Activated CD4-positive, alpha-beta T cell treated with anti-CD3 and anti-CD28 coated beads, Interleukin-2, amount 10 ng/mL, durations not matched to agents 7 days and 5 days (primary cell): Measurements from ENCODE around the gene CACNA2D4. TPM values are rescaled to one million over a fixed set of nuclear protein-coding genes. Genes with fewer than 3 reads are reported as not detected.

Experiments
- CTCF ChIA-PET: fragments of 350-600 bp; sonication (Branson Sonifier 250); formaldehyde crosslinking; loops from one replicate; lab custom pipeline; 2021; ENCODE audit warnings: antibody characterized with exemption; lab: Charles Lee
- POLR2A ChIA-PET: fragments of 350-600 bp; sonication (Branson Sonifier 250); formaldehyde crosslinking; loops from one replicate; lab custom pipeline; 2021; ENCODE audit warnings: antibody characterized with exemption; lab: Charles Lee
- DNase-seq: peaks from one replicate; pipeline ENCODE4 v3.0.0-alpha.2; 2020
- H3K27ac Mint-ChIP-seq: one replicate; pipeline ENCODE4 v1.8.0; 2021; ENCODE audit warnings: mild to moderate bottlenecking, moderate library complexity, mixed read lengths
- H3K27me3 Mint-ChIP-seq: one replicate; pipeline ENCODE4 v1.8.0; 2021; ENCODE audit warnings: mixed read lengths
- H3K36me3 Mint-ChIP-seq: one replicate; pipeline ENCODE4 v1.8.0; 2021; ENCODE audit warnings: low read depth, mixed read lengths
- H3K4me1 Mint-ChIP-seq: one replicate; pipeline ENCODE4 v1.8.0; 2021; ENCODE audit warnings: mixed read lengths
- H3K4me3 Mint-ChIP-seq: one replicate; pipeline ENCODE4 v1.8.0; 2021; ENCODE audit warnings: mild to moderate bottlenecking, moderate library complexity, mixed read lengths
- H3K9me3 Mint-ChIP-seq: one replicate; pipeline ENCODE4 v1.8.0; 2021; ENCODE audit warnings: mixed read lengths
- total RNA-seq, 2 experiments: library from RNA; stranded (reverse); gene quantifications; one replicate each; pipeline ENCODE4 v1.2.3, GENCODE V29; 2021

The CACNA2D4 gene
- total RNA-seq, 2 experiments from 2014 or later = 12.9 to 16.4 TPM

DNA sequence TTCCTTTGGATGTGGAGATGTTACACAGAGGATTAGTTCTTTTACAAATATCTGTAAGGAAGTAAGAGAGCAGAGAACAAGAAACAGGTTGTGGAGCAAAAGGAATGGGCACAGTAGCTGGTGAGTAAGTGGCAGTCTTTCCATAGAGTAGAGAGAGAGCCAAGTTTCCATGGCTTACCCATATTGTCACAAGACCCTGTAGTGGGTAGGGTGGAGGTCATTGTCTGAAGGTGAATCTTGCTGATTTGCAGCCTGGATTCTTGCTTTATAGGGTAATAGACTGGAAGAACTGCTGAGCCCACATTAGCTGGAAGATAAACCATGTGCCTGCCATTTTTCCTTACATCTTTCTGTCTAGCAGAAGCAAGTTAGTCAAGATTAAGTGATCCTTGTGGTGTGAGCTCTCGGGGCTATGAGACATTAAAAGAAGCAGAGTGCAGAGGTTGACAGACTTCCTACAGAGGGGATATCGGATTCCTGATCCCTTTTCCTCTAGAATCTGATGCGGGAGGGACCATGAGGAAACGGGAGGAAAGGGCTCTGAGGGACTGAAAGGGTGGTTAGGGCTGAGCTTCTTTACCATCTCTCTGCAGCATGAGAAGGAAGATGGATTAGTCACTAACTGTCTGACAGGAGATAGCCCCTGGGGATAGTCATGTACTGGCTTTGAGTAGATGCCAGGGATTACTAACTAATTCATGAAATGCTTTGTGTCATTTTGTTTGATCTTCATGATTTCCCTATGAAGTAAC lies 142.1 kb downstream of the CACNA2D4 start:
- peaks cover 44% of the 10 kb centered on the region for H3K36me3 Mint-ChIP-seq
- H3K27ac Mint-ChIP-seq = no peak overlapping the region
- POLR2A ChIA-PET = no interaction called here
- no peak for DNase-seq
- H3K4me3 Mint-ChIP-seq = no peak overlapping the region
- H3K4me1 Mint-ChIP-seq = peaks cover 8% of the 10 kb centered on the region
- CTCF ChIA-PET = interaction anchor here (0.6 to 0.9 kb wide), 3 partner anchors 15 to 25 kb away, joined by 3 read pairs; no protein-coding TSS in a partner anchor
- no peaks in the 10 kb centered on the region for H3K27me3 Mint-ChIP-seq
- H3K9me3 Mint-ChIP-seq = no peaks in the 10 kb centered on the region

DNA sequence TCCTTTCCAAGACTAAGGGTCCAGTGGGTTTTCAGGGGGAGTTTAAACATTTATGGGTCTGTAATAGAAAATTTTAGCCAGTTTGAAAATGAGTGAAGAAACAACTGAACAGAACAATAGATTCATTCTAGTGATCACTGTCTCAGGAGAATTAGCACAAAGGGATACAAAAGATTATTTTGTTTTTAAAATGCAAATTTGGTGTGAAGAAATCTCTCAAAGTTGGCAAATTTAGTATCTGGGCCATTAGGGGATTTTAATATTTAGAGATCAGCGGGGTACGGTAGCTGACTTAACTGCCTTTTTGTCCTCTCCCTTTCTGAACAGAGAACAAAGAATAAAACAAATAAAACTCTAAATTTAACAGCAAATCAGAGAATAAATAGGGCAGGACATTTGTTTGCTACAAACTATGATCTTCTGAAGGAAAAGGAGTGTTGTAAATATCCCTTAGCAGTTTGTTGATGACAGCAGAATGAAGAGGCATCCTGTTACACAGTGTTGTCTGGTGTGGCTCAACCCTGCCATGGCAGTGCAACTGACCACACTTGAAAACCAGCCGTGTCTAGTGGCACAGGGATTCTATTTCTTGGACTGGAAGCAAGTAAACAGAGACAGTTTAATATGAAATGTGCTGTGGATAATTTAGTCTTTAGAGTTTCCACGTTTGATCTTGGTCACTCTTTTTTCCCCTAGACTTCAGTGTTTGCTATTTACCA lies 144.4 kb downstream of the CACNA2D4 start:
- H3K36me3 Mint-ChIP-seq = peaks cover 41% of the 10 kb centered on the region
- ChIA-PET POLR2A (no interaction called here), CTCF (no interaction called here)
- H3K4me1 Mint-ChIP-seq = peaks cover 4% of the 10 kb centered on the region
- H3K27ac Mint-ChIP-seq = no peak overlapping the region
- H3K4me3 Mint-ChIP-seq = no peak overlapping the region
- H3K27me3 Mint-ChIP-seq = no peaks in the 10 kb centered on the region
- no peaks in the 10 kb centered on the region for H3K9me3 Mint-ChIP-seq
- no peak for DNase-seq

DNA sequence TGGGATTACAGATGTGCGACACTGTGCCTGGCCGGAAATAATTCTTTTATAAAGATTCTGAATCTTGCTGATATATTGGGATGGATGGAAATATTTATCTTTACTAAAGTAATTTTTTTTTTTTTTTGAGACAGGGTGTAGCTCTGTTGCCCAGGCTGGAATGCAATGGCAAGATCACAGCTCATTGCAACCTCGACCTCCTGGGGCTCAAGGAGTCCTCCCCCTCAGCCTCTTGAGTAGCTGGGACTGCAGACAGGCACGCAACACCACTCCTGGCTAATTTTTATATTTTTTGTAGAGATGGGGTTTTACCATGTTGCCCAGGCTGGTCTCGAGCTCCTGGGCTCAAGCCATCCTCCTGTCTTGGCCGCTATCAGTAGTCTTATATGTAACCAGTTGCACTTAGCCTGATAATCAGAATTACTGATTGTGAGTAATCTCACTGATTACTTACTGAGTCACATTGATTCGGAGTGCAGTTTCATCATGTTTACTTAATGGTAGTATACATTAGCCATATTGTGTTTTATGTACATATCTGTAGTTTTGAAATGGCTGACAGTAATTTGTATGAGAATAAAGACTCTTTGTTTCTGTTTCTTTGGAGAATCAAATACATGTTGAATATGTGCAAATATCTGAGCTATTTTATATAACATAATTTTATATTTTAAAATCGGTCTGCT lies 148.5 kb downstream of the CACNA2D4 start:
- H3K27me3 Mint-ChIP-seq = no peaks in the 10 kb centered on the region
- ChIA-PET CTCF (no interaction called here), POLR2A (no interaction called here)
- H3K36me3 Mint-ChIP-seq = peaks cover 26% of the 10 kb centered on the region
- DNase-seq = no peak
- no peaks in the 10 kb centered on the region for H3K4me1 Mint-ChIP-seq
- H3K9me3 Mint-ChIP-seq = no peaks in the 10 kb centered on the region
- H3K27ac Mint-ChIP-seq = no peak overlapping the region
- H3K4me3 Mint-ChIP-seq = no peak overlapping the region

DNA sequence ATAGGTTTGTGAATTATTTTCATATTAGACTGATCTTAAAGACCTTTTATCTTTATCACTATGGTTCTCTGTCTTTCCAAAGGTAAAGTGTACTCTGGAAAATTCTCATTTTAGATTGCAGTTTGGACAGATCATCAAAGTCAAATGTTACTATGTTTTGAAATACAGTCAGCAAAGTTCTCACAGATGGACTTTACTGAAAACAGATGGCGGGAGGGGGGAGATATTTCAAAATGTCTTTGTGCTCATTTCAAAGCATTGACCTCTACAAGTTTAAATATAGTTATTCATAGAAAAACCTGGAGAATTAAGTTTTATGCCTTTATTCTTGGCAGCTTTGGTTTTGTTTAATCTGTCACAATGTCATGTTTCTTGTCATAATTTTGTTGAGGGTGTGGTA lies 149.8 kb downstream of the CACNA2D4 start:
- Mint-ChIP-seq H3K4me1 (no peaks in the 10 kb centered on the region), H3K27ac (no peak overlapping the region), H3K27me3 (no peaks in the 10 kb centered on the region), H3K4me3 (no peak overlapping the region), H3K9me3 (no peaks in the 10 kb centered on the region), H3K36me3 (peaks cover 20% of the 10 kb centered on the region)
- ChIA-PET CTCF (interaction anchor here (1.3 kb wide), 1 partner anchor 23 kb away, joined by 4 read pairs; no protein-coding TSS in a partner anchor), POLR2A (no interaction called here)
- DNase-seq = no peak

GRCh38 chr12:1767407-1768090 lies 150.9 kb downstream of the CACNA2D4 start:
- ChIA-PET POLR2A (no interaction called here), CTCF (interaction anchor here (0.6 to 1.3 kb wide), 2 partner anchors 24 to 25 kb away, joined by 4 to 8 read pairs; no protein-coding TSS in a partner anchor)
- Mint-ChIP-seq H3K9me3 (no peaks in the 10 kb centered on the region), H3K27me3 (no peaks in the 10 kb centered on the region), H3K4me3 (no peak overlapping the region), H3K27ac (no peak overlapping the region), H3K4me1 (no peaks in the 10 kb centered on the region), H3K36me3 (peaks cover 12% of the 10 kb centered on the region)
- no peak for DNase-seq

DNA sequence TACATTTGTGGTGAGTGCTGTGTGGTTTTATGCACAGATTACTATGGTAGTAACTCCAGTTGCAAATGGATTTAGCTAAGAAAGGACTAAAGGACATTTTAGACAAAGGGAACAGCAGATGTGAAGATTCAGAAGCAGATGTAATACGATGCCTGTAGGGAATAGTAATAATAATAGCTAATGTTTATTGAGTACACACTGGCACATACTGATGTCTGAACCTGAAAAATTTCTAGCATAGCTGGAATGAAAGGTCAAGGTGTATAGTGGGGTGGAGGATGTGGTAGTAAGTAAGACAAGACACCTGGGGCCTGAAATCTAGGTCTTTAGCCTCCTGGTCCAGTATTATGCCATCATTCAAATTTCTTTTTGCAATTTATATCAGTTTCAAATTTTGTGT lies 152.3 kb downstream of the CACNA2D4 start:
- no peak for DNase-seq
- no peaks in the 10 kb centered on the region for H3K4me1 Mint-ChIP-seq
- H3K27ac Mint-ChIP-seq = no peak overlapping the region
- ChIA-PET POLR2A (no interaction called here), CTCF (no interaction called here)
- H3K27me3 Mint-ChIP-seq = no peaks in the 10 kb centered on the region
- H3K4me3 Mint-ChIP-seq = no peak overlapping the region
- no peaks in the 10 kb centered on the region for H3K9me3 Mint-ChIP-seq
- H3K36me3 Mint-ChIP-seq = peaks cover 10% of the 10 kb centered on the region

GRCh38 chr12:1763153-1763552 lies 155.3 kb downstream of the CACNA2D4 start:
- no peaks in the 10 kb centered on the region for H3K27me3 Mint-ChIP-seq
- H3K4me1 Mint-ChIP-seq = no peaks in the 10 kb centered on the region
- H3K36me3 Mint-ChIP-seq = peaks cover 19% of the 10 kb centered on the region
- DNase-seq = no peak
- no peak overlapping the region for H3K27ac Mint-ChIP-seq
- POLR2A ChIA-PET = no interaction called here
- CTCF ChIA-PET = no interaction called here
- no peak overlapping the region for H3K4me3 Mint-ChIP-seq
- H3K9me3 Mint-ChIP-seq = no peaks in the 10 kb centered on the region

- H3K4me1 Mint-ChIP-seq = no peaks in the 10 kb centered on the region
- peaks cover 28% of the 10 kb centered on the region for H3K36me3 Mint-ChIP-seq
- H3K27ac Mint-ChIP-seq = no peak overlapping the region
- POLR2A ChIA-PET = no interaction called here
- H3K27me3 Mint-ChIP-seq = no peaks in the 10 kb centered on the region
- H3K4me3 Mint-ChIP-seq = no peak overlapping the region
- H3K9me3 Mint-ChIP-seq = no peaks in the 10 kb centered on the region
- CTCF ChIA-PET = interaction anchor here (1.2 kb wide), 1 partner anchor 29 kb away, joined by 6 read pairs; no protein-coding TSS in a partner anchor
- DNase-seq = no peak
Observed at GRCh38 chr12:1761857-1762256, 156.6 kb downstream of the CACNA2D4 start.

GRCh38 chr12:1760566-1761382 lies 157.7 kb downstream of the CACNA2D4 start:
- Mint-ChIP-seq H3K36me3 (peaks cover 34% of the 10 kb centered on the region), H3K27ac (no peak overlapping the region), H3K4me1 (peaks cover 3% of the 10 kb centered on the region), H3K9me3 (no peaks in the 10 kb centered on the region), H3K4me3 (no peak overlapping the region), H3K27me3 (no peaks in the 10 kb centered on the region)
- POLR2A ChIA-PET = no interaction called here
- DNase-seq = no peak
- CTCF ChIA-PET = interaction anchor here (0.6 to 1.2 kb wide), 2 partner anchors 30 to 766 kb away, joined by 3 to 6 read pairs; no protein-coding TSS in a partner anchor

DNA sequence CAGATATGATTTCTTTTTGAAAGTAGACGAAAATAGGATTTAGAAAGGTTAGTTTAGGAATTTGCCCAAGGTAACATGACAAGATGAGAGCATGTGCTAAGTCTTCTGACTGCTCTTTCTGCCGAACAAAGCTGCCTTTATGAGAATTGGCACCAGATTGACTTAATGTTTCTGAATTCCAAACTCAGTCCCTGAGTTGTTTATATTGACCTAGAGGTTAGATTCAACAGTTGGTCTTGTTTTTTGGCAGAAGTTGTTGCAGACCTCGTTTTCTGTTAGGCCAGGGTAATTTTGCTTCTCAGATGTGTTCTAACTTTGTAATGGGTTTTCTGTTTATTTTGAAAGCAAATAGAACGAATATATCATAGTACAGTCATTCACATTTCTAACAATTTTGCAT lies 159.6 kb downstream of the CACNA2D4 start:
- ChIA-PET POLR2A (no interaction called here), CTCF (no interaction called here)
- H3K4me3 Mint-ChIP-seq = no peak overlapping the region
- no peak overlapping the region for H3K27ac Mint-ChIP-seq
- peaks cover 42% of the 10 kb centered on the region for H3K36me3 Mint-ChIP-seq
- peaks cover 3% of the 10 kb centered on the region for H3K4me1 Mint-ChIP-seq
- H3K9me3 Mint-ChIP-seq = no peaks in the 10 kb centered on the region
- no peaks in the 10 kb centered on the region for H3K27me3 Mint-ChIP-seq
- no peak for DNase-seq

GRCh38 chr12:1758376-1758775 lies 160.1 kb downstream of the CACNA2D4 start:
- Mint-ChIP-seq H3K4me1 (peaks cover 3% of the 10 kb centered on the region), H3K9me3 (no peaks in the 10 kb centered on the region), H3K27ac (no peak overlapping the region), H3K36me3 (peaks cover 42% of the 10 kb centered on the region), H3K27me3 (no peaks in the 10 kb centered on the region), H3K4me3 (no peak overlapping the region)
- ChIA-PET CTCF (interaction anchor here (1.0 kb wide), 1 partner anchor 182 kb away, joined by 4 read pairs; no protein-coding TSS in a partner anchor), POLR2A (no interaction called here)
- DNase-seq = no peak

DNA sequence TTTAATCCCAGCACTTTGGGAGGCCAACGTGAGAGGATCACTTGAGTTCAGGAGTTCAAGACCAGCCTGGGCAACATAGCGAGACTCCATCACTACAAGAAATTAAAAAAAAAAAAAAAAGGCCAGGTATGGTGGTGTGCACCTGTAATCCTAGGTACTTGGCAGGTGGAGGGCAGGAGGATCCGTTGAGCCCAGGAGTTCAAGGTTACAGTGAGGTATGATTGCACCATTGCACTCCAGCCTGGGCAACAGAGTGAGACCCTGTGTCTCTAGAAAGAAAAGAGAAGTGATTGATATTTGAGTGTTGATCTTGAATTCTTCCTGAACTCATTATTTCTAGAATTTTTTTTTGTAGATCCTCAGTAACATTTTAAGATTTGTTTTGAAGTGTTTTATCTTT lies 168.2 kb downstream of the CACNA2D4 start:
- DNase-seq = no peak
- POLR2A ChIA-PET = no interaction called here
- H3K4me1 Mint-ChIP-seq = peaks cover 2% of the 10 kb centered on the region
- H3K36me3 Mint-ChIP-seq = peaks cover 45% of the 10 kb centered on the region
- no peak overlapping the region for H3K4me3 Mint-ChIP-seq
- H3K9me3 Mint-ChIP-seq = peaks cover 26% of the 10 kb centered on the region
- H3K27me3 Mint-ChIP-seq = no peaks in the 10 kb centered on the region
- CTCF ChIA-PET = no interaction called here
- no peak overlapping the region for H3K27ac Mint-ChIP-seq
